Aorta (tissue), 5 donors: ENCODE measurements around the gene MDH1B. TPM values are rescaled to one million over a fixed set of nuclear protein-coding genes. Genes with fewer than 3 reads are reported as not detected.

Source experiments
- ATAC-seq: fragments of 200-7000 bp; cut with Tn5 transposase; one replicate; pipeline ENCODE4 v1.9.1; 2022; ENCODE audit warnings: moderate library complexity; ENCODE audit not compliant: low FRiP score
- DNase-seq, 2 donors: peaks; one replicate each; pipeline ENCODE4 v3.0.0-alpha.2; 2020
- H3K27ac ChIP-seq, 2 donors: one replicate each; pipeline ENCODE4 v1.5.1; 2013; ENCODE audit warnings: low read length in 2 of 2, mild to moderate bottlenecking in 2 of 2, moderate library complexity in 2 of 2, control low read depth in 1 of 2, inconsistent platforms in 1 of 2, low read depth in 1 of 2
- H3K27me3 ChIP-seq, 2 donors: one replicate each; pipeline ENCODE4 v1.6.1; 2013; ENCODE audit warnings: control low read depth in 1 of 2, low read length in 1 of 2, mild to moderate bottlenecking in 1 of 2, moderate library complexity in 1 of 2; ENCODE audit not compliant: insufficient read depth in 2 of 2, control insufficient read depth in 1 of 2
- H3K36me3 ChIP-seq, 2 donors: one replicate each; pipeline ENCODE4 v1.6.1; 2013; ENCODE audit warnings: control low read depth in 1 of 2, low read length in 1 of 2, mild to moderate bottlenecking in 1 of 2; ENCODE audit not compliant: insufficient read depth in 2 of 2, control insufficient read depth in 1 of 2
- H3K4me1 ChIP-seq, 2 donors: one replicate each; pipeline ENCODE4 v1.6.1; 2013; ENCODE audit warnings: low read length in 2 of 2, control low read depth in 1 of 2, mild to moderate bottlenecking in 1 of 2, moderate library complexity in 1 of 2; ENCODE audit not compliant: insufficient read depth in 2 of 2, control insufficient read depth in 1 of 2
- H3K4me3 ChIP-seq, 2 donors: one replicate each; pipeline ENCODE4 v1.5.1; 2013; ENCODE audit warnings: low read length in 2 of 2, control low read depth in 1 of 2, mild to moderate bottlenecking in 1 of 2
- H3K9me3 ChIP-seq: one replicate; pipeline ENCODE4 v1.6.1; 2013; ENCODE audit warnings: mild to moderate bottlenecking, low read length; ENCODE audit not compliant: control insufficient read depth
- WGBS, 2 donors: extraction: QIAGEN DNeasy Blood & Tissue Kit; methylation state at CpG; one replicate each; pipeline ENCODE4 v1.1.7; 2013; 5-methylcytosine and 5-hydroxymethylcytosine counted together
- intact Hi-C, 2 donors: fragments of 100-400 bp; cut with DNase I; formaldehyde crosslinking; loops; one replicate each; pipeline versions ENCODE4 v1.14.2 to v1.15.0; 2022
- polyA plus RNA-seq, 2 donors: library from polyadenylated mRNA; stranded (reverse); fragments of 200-250 nt; gene quantifications; one replicate each; pipeline ENCODE4 v1.2.3, GENCODE V29; 2013
- total RNA-seq, 2 donors: library from RNA; stranded (reverse); fragmentation: NEBNext Ultra II Directional; extraction: Animal tissue kit (Norgen Biotek cat#: 25700); gene quantifications; one replicate each; pipeline ENCODE4 v1.2.1, GENCODE V29; 2021
- donor health status: healthy with polysubstance abuse.
- donor health status: Bipolar disorder and iron deficiency.
- donor health status: DM: no; HTN: no; CAD: no.
- donor health status: DM: no; HTN: no; CAD: no.
- donor health status: DM: yes; HTN: yes; CAD: no.

MDH1B gene
- total and polyA plus RNA-seq, 4 donors = 0.29 to 1.6 (median 0.98) TPM

GRCh38 chr2:206736935-206737334 lies 28.2 kb downstream of the MDH1B start:
- intact Hi-C loops = no loop called here
- ATAC-seq (no peak), DNase-seq (no peak)
- H3K4me3 ChIP-seq = no peak overlapping the region
- H3K9me3 ChIP-seq = peaks cover 3% of the 10 kb centered on the region
- H3K27me3 ChIP-seq = no peaks in the 10 kb centered on the region
- no peaks in the 10 kb centered on the region for H3K36me3 ChIP-seq
- no peak overlapping the region for H3K27ac ChIP-seq
- 82 to 84% methylated on average over 5 of the region's 5 CpGs for WGBS, 2 donors
- H3K4me1 ChIP-seq = no peaks in the 10 kb centered on the region

GRCh38 chr2:206733341-206733740 lies 31.8 kb downstream of the MDH1B start:
- no peak overlapping the region for H3K4me3 ChIP-seq
- intact Hi-C loops = no loop called here

GRCh38 chr2:206728277-206729199 lies 36.6 kb downstream of the MDH1B start:
- intact Hi-C loops = no loop called here
- Histone ChIP-seq H3K4me1 (no peaks in the 10 kb centered on the region), H3K36me3 (no peaks in the 10 kb centered on the region), H3K27me3 (no peaks in the 10 kb centered on the region), H3K4me3 (no peak overlapping the region), H3K27ac (no peak overlapping the region), H3K9me3 (no peaks in the 10 kb centered on the region)
- DNase-seq = no peak
- ATAC-seq = no peak
- 77 to 79% methylated on average over 7 of the region's 7 CpGs for WGBS, 2 donors

More at GRCh38 chr2:206733341-206733740, 31.8 kb downstream of the MDH1B start:
- DNase-seq = no peak
- Histone ChIP-seq H3K27me3 (no peaks in the 10 kb centered on the region), H3K27ac (no peak overlapping the region), H3K9me3 (peaks cover 3% of the 10 kb centered on the region), H3K4me1 (no peaks in the 10 kb centered on the region), H3K36me3 (no peaks in the 10 kb centered on the region)
- ATAC-seq = no peak
- WGBS, 2 donors = 63 to 68% methylated on average over 2 of the region's 2 CpGs

GRCh38 chr2:206727287-206727686 lies 37.8 kb downstream of the MDH1B start:
- 89 to 95% methylated on average over 2 of the region's 2 CpGs for WGBS, 2 donors
- no peak for DNase-seq
- Histone ChIP-seq H3K27ac (no peak overlapping the region), H3K4me3 (no peak overlapping the region), H3K4me1 (no peaks in the 10 kb centered on the region), H3K9me3 (no peaks in the 10 kb centered on the region), H3K27me3 (no peaks in the 10 kb centered on the region), H3K36me3 (no peaks in the 10 kb centered on the region)
- ATAC-seq = no peak
- intact Hi-C loops = no loop called here

- DNase-seq = no peak
- no peaks in the 10 kb centered on the region for H3K27me3 ChIP-seq
- H3K36me3 ChIP-seq = no peaks in the 10 kb centered on the region
- WGBS, 2 donors = 89 to 93% methylated on average over 1 of the region's 1 CpG
- intact Hi-C loops = no loop called here
- H3K27ac ChIP-seq = no peak overlapping the region
- H3K4me1 ChIP-seq = no peaks in the 10 kb centered on the region
- no peaks in the 10 kb centered on the region for H3K9me3 ChIP-seq
- no peak overlapping the region for H3K4me3 ChIP-seq
- ATAC-seq = no peak
Measured at GRCh38 chr2:206723288-206723687, 41.8 kb downstream of the MDH1B start.

- Histone ChIP-seq H3K27me3 (no peaks in the 10 kb centered on the region), H3K4me1 (no peaks in the 10 kb centered on the region), H3K4me3 (no peak overlapping the region), H3K9me3 (no peaks in the 10 kb centered on the region), H3K36me3 (no peaks in the 10 kb centered on the region), H3K27ac (no peak overlapping the region)
- no peak for DNase-seq
- 86 to 88% methylated on average over 4 of the region's 4 CpGs for WGBS, 2 donors
- intact Hi-C loops = no loop called here
- ATAC-seq = no peak
Measured at GRCh38 chr2:206721256-206721920, 43.7 kb downstream of the MDH1B start.

GRCh38 chr2:206718296-206718695 lies 46.8 kb downstream of the MDH1B start, which contains the start of gene DYTN:
Gene DYTN, minus strand, starts transcription at chr2:206718396. Its CDS starts 117 bp downstream, at chr2:206718279.
- Histone ChIP-seq H3K4me3 (no peak within 1 kb of the TSS), H3K27ac (no peak within 1 kb of the TSS), H3K36me3 (no peaks in the 10 kb centered on the region), H3K9me3 (peaks cover 2% of the 10 kb centered on the region), H3K27me3 (peaks cover 0 to under 1% of the 10 kb centered on the region in 2 donors), H3K4me1 (no peaks in the 10 kb centered on the region)
- ATAC-seq = no peak
- 72 to 75% methylated on average over 1 of the region's 1 CpG for WGBS, 2 donors
- DNase-seq = no peak
- intact Hi-C loops = no loop called here

- 70 to 77% methylated on average over 3 of the region's 3 CpGs for WGBS, 2 donors
- DNase-seq (no peak), ATAC-seq (no peak)
- Histone ChIP-seq H3K9me3 (peaks cover 2% of the 10 kb centered on the region), H3K27ac (no peak overlapping the region), H3K27me3 (peaks cover 0 to 2% of the 10 kb centered on the region in 2 donors), H3K36me3 (no peaks in the 10 kb centered on the region), H3K4me1 (no peaks in the 10 kb centered on the region), H3K4me3 (no peak overlapping the region)
- intact Hi-C loops = no loop called here
Measured at GRCh38 chr2:206716623-206717022, 48.5 kb downstream of the MDH1B start.
